Activated CD4-positive, alpha-beta T cell treated with anti-CD3 and anti-CD28 coated beads for 24 hours (primary cell): Measurements from ENCODE around the gene USP9X.
A peak's percentile ranks its signal among the peaks of the same experiment; 100 is the strongest.
"Not testable (repeated sequence)": the region's sequence is repeated elsewhere in the genome, so short reads cannot be mapped to it uniquely, and the experiment has no call there.

ENCODE experiments used
- DNase-seq, 2 donors: peaks; one replicate each; pipeline ENCODE4 v3.0.0-alpha.2; 2020; ENCODE audit warnings: low read depth in 2 of 2

USP9X gene

DNA sequence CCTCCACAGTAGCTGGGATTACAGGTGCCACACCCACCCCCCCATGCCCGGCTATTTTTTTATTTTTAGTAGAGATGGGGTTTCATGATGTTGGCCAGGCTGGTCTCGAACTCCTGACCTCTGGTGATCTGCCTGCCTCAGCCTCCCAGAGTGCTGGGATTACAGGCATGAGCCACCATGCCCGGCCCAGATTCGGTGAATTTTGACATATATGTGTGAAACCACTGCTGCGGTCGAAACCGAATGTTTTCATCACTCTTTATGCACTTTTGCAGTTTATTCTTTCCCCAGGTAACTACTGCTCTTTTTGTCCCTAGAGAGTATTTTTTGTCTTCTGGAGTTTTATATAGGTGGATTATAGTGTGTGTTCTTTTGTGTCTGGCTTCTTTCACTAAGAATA, 101.7 kb downstream of the USP9X start:
- not testable (repeated sequence) for DNase-seq

DNA sequence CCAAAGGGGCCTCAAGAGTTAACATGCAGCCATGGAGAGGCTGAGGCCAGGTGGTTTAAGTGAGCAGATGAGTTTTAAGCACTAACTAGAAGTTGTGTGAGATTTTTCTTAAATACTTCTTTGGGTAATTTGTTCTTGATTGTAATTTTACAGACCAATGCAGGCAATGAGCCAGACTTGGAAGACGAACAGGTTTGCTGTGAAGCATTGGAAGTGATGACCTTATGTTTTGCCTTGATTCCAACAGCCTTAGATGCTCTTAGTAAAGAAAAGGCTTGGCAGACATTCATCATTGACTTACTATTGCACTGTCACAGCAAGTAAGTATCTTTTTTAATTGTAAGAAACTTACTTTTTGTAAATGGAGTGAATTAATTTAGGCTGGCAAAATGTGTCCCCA, 103.9 kb downstream of the USP9X start:
- no peak for DNase-seq

DNA sequence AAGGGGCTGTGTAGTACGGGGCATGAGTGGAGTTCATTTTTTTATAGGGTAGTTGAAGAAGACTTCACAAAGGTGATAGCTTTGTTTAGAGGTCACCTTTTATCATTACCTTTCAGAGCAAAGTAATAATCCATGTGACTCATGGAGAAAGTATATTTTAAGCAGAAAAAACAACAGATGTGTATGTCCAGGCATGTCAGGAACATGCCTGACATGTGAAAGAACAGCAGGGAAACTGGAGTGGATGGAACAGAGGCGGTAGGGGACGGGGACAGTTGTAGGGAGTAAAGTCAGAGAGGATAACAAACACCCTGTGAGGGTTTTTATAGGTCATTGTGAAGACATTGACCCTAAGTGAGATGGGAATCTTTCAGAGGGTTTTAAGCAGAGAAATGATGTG, 107.6 kb downstream of the USP9X start:
- DNase-seq: no peak

DNA sequence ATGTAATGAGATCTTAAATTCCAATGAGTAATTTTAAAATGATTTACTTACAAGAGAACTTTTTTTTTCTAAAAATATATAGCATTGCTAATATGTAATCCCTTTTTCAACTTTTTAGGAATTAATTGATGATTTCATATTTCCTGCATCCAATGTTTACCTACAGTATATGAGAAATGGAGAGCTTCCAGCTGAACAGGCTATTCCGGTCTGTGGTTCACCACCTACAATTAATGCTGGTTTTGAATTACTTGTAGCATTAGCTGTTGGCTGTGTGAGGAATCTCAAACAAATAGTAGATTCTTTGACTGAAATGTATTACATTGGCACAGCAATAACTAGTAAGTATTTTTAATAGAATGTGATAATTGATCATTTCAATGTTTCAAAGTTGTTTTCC, 113.2 kb downstream of the USP9X start:
- no peak for DNase-seq

DNA sequence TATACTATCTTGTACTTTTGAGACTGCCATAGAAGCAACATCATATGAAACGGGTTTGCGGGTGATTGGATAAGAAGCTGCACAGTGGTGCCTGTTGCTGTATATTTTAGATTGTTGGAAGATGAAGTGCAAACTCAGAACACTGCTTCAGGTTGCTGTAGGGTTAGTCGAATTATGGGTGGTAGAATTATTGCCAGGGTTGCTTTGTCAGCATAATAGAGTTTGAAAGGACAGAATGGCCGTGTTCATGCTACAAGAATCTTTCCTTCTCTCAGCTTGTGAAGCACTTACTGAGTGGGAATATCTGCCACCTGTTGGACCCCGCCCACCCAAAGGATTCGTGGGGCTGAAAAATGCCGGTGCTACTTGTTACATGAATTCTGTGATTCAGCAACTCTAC, 115.5 kb downstream of the USP9X start:
- no peak for DNase-seq

DNA sequence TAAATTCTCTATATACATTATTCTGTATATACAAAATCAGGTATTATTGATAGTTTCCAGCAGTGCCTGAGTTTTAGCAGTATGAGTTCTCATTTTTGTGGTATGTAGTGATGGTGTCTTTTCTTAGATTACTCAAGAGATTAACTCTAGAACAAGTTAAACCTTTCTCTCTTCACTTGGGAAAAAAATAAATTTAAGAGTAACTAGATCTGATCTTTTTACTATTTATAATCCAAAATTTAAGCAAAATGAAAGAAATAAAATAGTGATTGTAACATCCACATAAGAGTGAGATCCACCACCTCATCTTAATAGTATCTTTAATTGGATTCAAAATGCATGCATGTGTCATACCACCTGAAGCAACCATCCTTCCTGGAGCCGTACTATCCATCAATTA, 124.6 kb downstream of the USP9X start:
- DNase-seq: no peak

DNA sequence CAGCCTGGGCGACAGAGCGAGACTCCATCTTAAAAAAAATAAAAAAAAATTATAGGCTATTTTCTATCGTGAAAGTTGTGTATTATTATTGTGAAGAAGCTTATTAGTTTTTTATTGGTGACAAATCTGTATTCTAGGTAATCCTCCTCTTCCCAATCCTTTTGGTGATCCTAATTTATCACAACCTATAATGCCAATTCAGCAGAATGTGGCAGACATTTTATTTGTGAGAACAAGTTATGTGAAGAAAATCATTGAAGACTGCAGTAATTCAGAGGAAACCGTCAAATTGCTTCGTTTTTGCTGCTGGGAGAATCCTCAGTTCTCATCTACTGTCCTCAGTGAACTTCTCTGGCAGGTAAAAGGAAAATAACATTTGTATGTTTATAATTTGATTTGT, 139.4 kb downstream of the USP9X start:
- no peak for DNase-seq

DNA sequence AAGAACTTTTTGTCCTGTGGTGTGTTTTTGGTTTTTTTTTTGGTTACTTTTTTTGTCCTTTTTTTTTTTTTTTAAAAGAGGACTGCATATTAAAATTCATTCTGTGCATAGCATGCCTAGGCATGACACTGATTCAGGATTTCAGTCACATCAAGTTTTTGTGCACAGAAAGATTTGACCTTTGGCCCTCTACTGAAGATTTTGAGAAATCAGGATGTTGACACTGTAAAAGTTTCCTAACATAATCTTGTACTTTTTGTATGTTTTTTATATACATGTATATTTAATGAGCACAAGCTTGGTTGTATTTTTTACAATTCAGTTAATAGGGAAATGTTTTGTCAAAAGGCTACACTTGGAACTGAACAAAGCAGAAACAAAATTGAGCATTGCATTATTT, 148.7 kb downstream of the USP9X start:
- DNase-seq: no peak

DNA sequence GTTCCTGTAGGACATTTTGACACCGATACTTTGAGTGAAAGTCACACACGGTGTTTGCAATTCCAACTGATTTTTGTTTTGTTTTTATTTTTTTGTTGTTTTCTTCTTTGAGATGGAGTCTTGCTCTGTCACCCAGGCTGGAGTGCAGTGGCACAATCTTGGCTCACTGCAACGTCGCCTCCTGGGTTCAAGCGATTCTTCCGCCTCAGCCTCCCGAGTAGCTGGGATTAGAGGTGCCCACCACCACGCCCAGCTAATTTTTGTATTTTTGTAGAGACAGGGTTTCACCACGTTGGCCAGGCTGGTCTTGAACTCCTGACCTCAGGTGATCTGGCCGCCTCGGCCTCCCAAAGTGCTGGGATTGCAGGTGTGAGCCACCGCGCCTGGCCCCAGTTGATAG, 149.2 kb downstream of the USP9X start:
- not testable (repeated sequence) for DNase-seq

DNA sequence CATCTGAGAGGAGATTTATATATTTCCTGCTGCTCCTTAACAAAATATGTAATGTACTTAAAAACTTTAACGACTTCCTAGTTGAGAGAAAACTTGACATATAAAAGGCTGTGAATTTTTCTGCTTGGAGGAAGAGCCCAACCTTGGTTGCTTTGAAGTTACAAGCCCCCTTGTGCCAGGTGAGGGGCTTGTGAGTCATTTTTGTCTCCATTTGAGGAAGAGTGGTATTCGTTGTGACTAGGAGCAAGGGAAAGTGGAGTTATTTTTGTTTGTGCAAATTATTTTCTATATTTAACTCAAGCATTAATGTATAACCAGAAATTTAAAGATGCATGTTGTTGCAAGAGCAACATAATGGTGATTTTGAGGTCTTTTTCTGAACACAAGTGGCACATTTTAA, 149.7 kb downstream of the USP9X start:
- DNase-seq: no peak

DNA sequence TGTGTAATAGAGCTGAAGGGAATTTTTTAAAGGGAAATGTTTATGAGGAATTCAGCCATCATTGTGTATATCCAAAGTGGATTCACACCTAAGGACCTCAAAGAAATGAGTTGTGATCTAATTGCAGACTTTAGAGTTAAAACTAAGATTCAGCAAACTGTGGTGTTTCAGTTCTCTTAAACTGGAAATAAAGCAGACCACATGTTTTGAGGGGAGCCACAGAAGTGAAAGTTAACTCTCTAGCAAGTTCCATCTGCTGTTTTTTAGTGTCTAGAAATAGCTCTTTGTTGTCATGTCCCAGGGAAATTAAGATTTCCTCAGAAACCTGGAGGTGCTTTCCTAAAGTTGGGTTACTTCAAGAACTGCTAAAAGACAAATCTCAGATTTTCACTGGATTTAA, 151.4 kb downstream of the USP9X start:
- DNase-seq: no peak

DNA sequence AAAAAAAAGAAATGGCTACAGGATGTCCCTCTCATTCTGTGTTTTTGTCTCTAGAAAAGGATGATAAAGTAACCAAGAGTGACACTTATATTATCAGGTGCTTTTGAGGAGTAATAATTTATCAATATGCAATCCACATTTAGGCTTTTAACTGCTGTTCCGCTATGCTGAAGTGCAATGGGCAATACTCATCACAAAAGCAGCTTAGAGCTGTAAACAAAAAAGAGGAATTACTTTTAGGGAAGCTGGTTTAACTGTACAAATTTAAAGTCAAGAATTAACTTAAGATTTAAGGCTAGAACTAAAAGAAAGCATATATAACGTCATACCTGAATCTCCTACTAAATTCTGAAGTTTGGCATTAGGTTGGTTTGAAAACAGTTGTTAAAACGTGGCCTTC, 155.3 kb downstream of the USP9X start:
- no peak for DNase-seq

DNA sequence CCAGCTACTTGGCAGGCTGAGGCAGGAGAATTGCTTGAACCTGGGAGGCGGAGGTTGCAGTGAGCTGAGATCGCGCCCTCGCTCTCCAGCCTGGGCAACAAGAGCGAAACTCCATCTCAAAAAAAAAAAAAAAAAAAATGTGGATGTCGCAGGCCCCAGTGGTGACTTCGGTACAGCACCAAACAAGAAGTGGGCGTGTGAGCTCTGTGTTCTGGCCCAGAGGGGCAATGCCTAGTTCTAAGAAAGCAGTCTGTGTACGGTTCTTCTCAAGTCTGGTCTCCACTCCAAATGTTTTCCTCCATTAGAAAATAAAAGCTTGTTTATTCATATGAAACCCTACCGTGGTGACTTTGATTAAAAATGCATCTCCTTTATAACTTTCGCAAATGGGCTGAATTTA, 156.7 kb downstream of the USP9X start:
- DNase-seq: no peak

DNA sequence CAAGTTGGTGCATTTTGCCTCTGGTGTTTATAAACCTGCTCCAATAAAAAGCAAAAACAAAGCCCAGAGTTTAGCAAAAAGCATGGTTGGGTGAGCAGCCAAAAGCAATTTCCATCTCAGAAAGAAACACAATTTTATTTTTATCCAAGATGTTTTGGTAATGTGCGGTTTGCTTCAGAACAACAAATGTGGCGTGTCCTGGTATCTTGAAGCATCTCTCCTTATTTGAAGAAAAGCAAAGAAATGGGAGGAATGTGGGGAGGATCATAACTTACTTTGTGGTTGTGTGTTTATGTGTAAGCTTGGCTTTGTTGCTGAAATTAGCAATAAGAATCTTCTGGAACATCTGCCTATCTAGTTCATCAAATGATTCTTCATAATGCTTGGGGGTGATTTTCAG, 160.4 kb downstream of the USP9X start:
- DNase-seq: no peak

DNA sequence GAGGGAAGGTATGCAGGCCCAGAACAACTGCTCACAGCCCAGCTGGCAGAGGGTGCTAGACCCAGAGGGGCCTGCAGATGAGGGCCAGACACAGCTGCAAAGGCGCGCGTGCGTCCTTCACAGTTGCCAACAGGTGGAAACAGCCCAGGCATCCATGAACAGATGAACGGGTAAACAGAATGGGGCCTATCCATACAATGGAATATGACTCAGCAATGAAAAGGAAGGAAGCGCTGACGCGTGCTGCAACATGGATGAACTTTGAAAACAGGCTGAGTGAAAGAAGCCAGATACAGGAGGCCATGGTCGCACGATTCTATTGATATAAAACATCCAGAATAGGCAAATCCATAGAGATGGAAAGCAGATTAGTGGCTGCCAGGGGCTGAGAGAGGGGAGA, 165.6 kb downstream of the USP9X start:
- DNase-seq: no peak

DNA sequence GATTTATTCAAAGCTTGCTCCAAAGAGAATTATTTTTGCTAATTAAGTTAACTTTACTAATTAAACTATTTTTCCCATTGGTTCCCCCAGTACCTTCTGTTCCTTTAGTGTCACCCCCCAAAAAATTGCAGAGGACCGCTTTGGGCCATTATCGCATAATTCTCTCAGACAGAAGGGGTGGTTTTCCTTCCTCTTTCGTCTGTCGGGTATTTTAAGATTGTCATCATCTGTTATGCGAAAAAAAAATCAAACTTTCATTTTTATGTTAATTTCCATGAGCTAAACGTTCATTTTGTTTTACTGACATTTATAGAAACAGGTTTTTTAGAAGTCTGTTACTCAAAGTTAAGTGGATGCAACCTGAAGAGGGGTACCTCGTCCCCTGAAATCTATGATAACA, 172.6 kb downstream of the USP9X start:
- DNase-seq: no peak

DNA sequence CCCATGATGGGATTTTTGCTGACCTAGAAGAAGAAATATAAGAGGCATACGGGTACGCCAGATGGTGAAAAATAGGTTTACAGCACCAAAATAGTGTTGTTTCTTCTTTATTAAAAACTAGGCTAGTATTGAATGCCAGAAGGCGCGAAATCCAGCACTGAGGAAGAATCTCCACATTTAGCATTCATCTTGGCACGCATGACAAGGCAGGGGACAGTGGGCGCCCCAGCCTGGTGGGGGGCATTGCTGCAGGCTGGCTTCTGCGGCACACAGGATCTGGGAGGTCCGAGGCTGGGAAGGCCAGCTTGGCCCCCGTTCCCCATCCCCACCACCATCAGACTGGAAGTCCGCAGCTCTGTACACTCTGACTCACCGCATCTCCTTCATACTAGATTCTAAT, 173.0 kb downstream of the USP9X start:
- DNase-seq: no peak

DNA sequence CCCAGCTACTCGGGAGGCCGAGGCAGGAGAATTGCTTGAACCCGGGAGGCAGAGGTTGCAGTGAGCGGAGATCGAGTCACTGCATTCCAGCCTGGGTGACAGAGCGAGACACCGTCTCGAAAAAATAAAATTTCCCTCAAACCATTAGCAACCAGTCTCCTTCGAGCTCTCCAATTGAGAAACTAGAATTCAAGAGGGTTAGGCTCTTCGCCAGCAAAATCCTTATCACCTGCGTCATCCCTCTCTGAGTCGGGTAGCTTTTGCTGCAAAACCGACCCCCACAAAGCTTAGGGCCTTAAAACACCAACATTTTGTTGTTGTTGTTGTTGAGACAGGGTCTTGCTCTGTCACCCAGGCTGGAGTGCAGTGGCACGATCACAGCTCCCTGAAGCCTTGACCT, 173.6 kb downstream of the USP9X start:
- DNase-seq: no peak

DNA sequence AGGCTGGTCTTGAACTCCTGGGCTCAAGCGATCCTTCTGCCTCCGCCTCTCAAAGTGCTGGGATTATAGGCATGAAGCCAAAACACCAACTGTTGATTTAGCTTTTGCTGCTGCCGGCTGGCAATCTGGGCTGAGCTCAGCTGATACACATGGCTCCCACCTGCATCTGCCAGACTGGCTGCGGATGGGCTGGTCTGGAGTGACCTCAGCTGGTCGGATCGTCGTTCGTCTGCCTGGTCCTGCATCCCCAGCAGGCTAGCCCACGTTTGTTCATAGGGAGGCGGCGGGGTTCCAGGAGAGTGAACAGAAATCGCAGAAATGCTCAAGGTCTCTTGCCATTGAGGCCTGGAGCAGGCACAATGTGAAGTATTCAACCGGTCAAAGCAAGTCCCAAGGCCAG, 174.3 kb downstream of the USP9X start:
- no peak for DNase-seq

DNA sequence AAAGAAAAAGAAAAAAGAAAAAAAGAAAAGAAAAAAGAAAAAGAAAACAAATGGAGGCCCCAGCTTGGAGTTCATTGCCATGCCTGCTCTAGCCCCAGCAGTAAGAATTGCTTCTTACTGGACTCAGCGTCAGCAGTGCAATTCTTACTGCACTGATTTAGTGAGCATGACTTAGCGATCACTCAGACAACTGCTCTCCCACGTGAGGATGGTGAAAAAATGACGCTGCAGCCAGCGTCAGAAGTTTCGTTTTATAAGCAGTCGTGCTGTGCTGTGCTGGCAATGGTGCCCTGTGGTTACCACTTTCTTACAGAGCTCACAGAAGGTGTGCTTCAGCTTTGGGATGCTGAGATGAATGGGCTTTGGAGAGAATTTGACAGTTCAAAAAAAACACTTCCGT, 180.4 kb downstream of the USP9X start:
- peak in 1 of 2 donors; percentile 22 for DNase-seq

DNA sequence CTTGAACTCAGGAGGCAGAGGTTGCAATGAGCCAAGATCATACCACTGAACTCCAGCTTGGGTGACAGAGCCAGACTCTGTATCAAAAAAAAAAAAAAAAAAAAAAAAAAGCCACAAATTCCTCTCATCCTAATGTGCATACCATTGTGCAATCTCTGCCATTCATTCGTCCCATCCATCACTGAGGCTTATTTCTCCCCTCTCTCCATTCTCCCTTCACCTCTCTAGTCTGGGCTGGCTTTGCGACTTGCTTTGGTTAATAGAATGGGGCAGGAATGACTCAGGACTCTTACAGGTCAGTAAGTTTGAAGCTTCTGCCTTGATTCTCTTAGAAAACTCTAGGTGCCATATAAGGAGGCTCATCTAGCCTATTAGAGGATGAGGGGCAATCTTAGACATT, 188.4 kb downstream of the USP9X start:
- DNase-seq: no peak

DNA sequence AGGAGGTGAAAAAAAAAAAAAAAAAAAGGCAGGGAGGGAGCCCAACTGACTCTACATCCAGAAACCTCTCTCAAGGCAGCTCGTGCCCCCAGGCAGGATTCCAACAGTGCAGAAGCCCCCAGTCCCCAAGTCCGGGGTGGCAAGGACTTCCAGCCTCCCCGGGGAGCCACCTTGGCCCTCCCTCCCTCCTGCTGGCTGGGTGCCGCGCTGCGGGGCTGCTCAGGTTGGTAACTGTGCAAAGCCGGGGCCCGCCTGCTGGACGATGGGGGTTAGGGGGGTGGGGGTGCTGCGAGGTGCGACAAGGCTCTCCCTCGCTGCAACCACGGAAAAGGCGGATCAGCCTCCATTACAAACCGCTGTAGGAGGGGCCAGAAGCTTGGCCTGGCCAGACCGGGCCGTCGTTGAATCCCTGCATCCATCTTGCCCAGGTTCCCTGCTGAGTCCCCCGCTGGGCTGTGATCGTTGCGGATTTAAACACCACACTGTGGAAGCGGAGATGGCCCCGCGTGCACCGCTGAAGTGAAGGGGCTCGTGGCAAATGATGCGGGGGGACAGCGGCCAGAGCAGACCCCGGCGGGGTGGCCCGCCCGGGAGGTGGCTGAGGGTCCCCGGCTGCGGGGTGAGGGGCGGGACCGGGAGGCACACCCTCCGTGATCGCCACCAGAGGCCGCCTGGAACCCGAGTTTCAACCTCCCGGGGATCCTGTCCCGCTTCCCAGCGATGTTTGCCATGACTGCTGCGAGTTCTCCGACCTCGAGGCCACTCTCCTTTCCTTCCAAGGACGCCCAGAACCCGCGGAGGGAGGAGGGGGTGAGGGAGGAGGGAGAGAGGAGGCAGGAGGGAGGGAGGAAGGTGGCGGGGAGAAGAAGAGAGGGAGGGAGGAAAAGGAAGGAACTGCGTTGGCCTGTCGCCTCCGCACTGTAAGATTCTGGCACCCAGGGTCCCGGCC, 190.7 kb downstream of the USP9X start:
- peak; percentile 34 to 39 for DNase-seq

DNA sequence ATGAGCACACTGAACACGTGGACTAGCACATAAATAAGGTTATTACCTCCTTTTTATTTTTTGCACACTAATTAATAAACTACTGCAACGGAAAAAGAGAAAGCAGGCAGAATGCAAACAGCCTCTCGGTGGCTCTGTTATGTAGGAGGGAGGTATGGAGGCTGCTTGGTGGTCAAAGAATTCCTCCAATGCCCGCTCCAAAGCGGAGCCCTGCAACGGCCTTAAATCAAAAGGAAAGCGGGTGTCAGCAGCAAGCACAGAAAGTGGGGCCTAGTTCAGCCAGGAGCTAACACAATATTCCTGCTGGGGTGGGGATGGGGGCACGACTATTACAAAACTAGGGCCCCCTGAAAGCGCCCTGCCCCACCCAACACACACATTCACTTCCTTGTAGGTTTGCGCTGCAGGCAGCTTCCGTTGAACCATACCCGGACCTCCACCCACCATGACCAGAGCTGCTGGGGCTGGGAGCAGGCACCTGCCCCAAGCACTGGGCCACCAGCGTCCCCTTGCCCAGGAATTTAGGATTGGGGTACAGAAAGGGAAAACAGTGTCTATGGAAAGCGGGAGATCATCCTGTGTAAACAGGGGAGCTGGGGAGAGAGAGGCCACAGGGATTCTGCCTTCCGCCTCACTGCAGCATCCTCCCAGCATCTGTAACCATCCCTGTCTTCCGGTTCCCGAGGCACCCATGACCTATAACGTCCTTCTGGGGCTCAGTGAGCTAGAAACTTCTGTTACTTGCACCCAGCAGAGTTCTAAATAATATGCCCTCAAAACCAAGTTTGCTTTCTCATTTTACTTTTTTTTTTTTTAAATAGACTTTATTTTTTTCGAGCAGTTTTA, 191.6 kb downstream of the USP9X start:
- no peak for DNase-seq
